Right lung (tissue), 10 donors: ENCODE measurements around the gene FYB2. TPM values are rescaled to one million over a fixed set of nuclear protein-coding genes. Genes with fewer than 3 reads are reported as not detected.

Experiments used
- DNase-seq, 2 donors: peaks; one replicate each; pipeline ENCODE4 v3.0.0-alpha.2; 2013
- long read RNA-seq, 8 donors: transcript quantifications; one replicate each; lab custom pipeline, GENCODE V29; 2026
- polyA plus RNA-seq, 5 donors: library from polyadenylated mRNA; unstranded; fragments of 120-200 nt; gene quantifications; one replicate each; pipeline versions ENCODE4 v1.2.1 to v1.2.3, GENCODE V29; 2013; ENCODE audit warnings: inconsistent platforms in 1 of 5, low replicate concordance in 1 of 5; ENCODE audit not compliant: insufficient read length in 5 of 5, insufficient read depth in 1 of 5

FYB2 gene
- 1 to 10 TPM in 1 of 5 donors, under 1 TPM in 4; 0.16 to 1.6 (median 0.32) TPM for polyA plus RNA-seq
- long read RNA-seq, donor 1: 0 reads
- long read RNA-seq, donor 2: 0 reads
- long read RNA-seq, donor 3: 0 reads
- long read RNA-seq, donor 4: 0 reads
- long read RNA-seq, donor 5: 0 reads
- long read RNA-seq, donor 6: 0 reads
- long read RNA-seq, donor 7: 0 reads
- long read RNA-seq, donor 8: 0 reads

- no peak for DNase-seq
Observed at GRCh38 chr1:56819387-56819899, at the start of gene FYB2. Gene FYB2, minus strand, starts transcription at chr1:56819404. Its CDS starts 114 bp downstream, at chr1:56819290.

- DNase-seq: no peak
Observed at GRCh38 chr1:56868761-56869160, 49.6 kb upstream of the FYB2 start.

GRCh38 chr1:56867491-56867890, 48.3 kb upstream of the FYB2 start:
- no peak for DNase-seq

- DNase-seq: no peak
Observed at GRCh38 chr1:56866656-56867055, 47.5 kb upstream of the FYB2 start.

- DNase-seq: no peak
Observed at GRCh38 chr1:56864430-56864829, 45.2 kb upstream of the FYB2 start.

GRCh38 chr1:56863265-56863992, 44.2 kb upstream of the FYB2 start:
- DNase-seq: no peak

GRCh38 chr1:56859287-56859686, 40.1 kb upstream of the FYB2 start:
- no peak for DNase-seq

GRCh38 chr1:56856186-56856585, 37.0 kb upstream of the FYB2 start:
- DNase-seq: no peak

GRCh38 chr1:56855190-56855589, 36.0 kb upstream of the FYB2 start:
- DNase-seq: no peak

- no peak for DNase-seq
Observed at GRCh38 chr1:56854521-56855099, 35.4 kb upstream of the FYB2 start, which contains the start of gene C8A. Gene C8A, plus strand, starts transcription at chr1:56854797. Its CDS starts 105 bp downstream, at chr1:56854902.

- DNase-seq: no peak
Observed at GRCh38 chr1:56852476-56852875, 33.3 kb upstream of the FYB2 start.

- no peak for DNase-seq
Observed at GRCh38 chr1:56850922-56851321, 31.7 kb upstream of the FYB2 start.

GRCh38 chr1:56850411-56850810, 31.2 kb upstream of the FYB2 start:
- DNase-seq: no peak

GRCh38 chr1:56849750-56850149, 30.5 kb upstream of the FYB2 start:
- no peak for DNase-seq

GRCh38 chr1:56845343-56845742, 26.1 kb upstream of the FYB2 start:
- no peak for DNase-seq

- DNase-seq: no peak
Observed at GRCh38 chr1:56844545-56845136, 25.4 kb upstream of the FYB2 start.

- DNase-seq: no peak
Observed at GRCh38 chr1:56843544-56843943, 24.3 kb upstream of the FYB2 start.

- no peak for DNase-seq
Observed at GRCh38 chr1:56838759-56839158, 19.6 kb upstream of the FYB2 start.

- DNase-seq: no peak
Observed at GRCh38 chr1:56837244-56837939, 18.2 kb upstream of the FYB2 start.

- no peak for DNase-seq
Observed at GRCh38 chr1:56836359-56836758, 17.2 kb upstream of the FYB2 start.

GRCh38 chr1:56835657-56836056, 16.5 kb upstream of the FYB2 start:
- no peak for DNase-seq
